ENCODE data around the gene RIPPLY3. TPM values are rescaled to one million over a fixed set of nuclear protein-coding genes. Genes with fewer than 3 reads are reported as not detected.
A peak's percentile ranks its signal among the peaks of the same experiment; 100 is the strongest.
"Not testable (repeated sequence)": the region's sequence is repeated elsewhere in the genome, so short reads cannot be mapped to it uniquely, and the experiment has no call there.

Gene RIPPLY3
- total RNA-seq, 2 experiments from 2014 or later: not detected

DNA sequence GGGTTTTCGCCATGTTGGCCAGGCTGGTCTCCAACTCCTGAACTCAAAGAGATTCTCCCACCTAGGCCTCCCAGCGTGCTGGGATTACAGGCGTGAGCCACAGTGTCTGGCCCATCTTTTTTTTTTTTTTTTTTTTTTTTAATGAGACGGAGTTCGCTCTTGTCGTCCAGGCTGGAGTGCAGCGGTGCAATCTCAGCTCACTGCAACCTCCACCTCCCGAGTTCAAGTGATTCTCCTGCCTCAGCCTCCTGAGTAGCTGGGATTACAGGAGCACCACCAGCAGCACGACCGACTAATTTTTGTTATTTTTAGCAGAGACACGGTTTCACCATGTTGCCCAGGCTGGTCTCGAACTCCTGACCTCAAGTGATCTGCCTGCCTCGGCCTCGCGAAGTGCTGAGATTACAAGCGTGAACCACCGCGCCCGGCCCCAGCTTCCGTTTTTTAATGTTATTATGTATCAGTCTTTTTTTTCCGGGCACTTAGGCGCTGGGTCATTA, 17.3 kb upstream of the RIPPLY3 start:
- H3K4me3 Mint-ChIP-seq: peak overlapping the region; percentile 82
- peak overlapping the region; percentile 91 for H3K27ac Mint-ChIP-seq
- DNase-seq; H3K9me3 Mint-ChIP-seq; ATAC-seq (ENCODE audit: low read depth); H3K27me3 Mint-ChIP-seq; H3K36me3 Mint-ChIP-seq: not testable (repeated sequence)
- H3K4me1 Mint-ChIP-seq: peaks cover 27% of the 10 kb centered on the region
- POLR2A ChIA-PET: interaction anchor here (0.7 to 1.6 kb wide), 6 partner anchors 10 to 279 kb away, joined by 3 to 13 read pairs (median 4); partner anchors contain the start of gene HLCS

DNA sequence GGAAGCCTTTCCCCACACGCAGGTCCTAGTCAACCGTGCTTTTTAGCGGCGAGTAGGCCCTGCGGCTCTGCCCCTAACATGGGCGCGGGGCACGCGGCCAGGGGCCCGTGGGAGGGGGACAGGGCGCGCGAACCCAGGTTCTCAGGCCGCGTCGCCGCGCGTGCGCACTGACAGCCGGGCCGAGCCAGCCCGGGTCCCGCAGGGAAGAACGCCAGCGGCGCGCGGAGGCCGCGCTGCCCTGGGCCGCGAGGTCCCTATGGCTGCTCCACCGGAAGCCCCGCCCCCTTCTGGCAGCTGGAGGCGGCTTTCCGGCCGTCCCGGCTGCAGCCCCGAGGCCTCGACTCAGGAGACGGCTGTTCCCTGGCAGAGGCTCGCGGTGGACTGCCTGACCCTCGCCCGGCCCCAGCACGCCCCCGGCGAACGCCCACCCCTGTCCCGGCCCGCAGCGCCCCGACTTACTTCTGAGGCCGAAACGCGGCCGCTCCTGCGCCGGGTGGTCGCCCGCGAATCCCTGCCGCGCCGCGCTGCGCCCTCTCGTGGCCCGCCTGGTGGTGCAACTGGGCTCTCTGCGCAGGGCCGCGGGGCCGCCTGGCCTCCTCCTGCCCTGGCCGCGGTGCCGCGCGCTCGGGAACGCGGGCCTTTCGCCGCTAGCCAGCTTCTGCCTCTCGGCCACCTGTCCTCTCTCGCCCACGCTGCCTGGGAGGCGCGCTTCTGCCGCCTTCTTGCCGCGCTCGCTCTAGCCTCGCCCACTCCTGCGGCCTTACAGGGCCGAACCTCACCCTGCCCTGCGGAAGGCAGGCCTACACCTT, 16.6 kb upstream of the RIPPLY3 start:
- peaks cover 2% of the 10 kb centered on the region for H3K36me3 Mint-ChIP-seq
- POLR2A ChIA-PET: interaction anchor here (0.7 to 1.6 kb wide), 6 partner anchors 10 to 278 kb away, joined by 3 to 13 read pairs (median 4); partner anchors contain the start of gene HLCS
- DNase-seq (peak; percentile 93), ATAC-seq (ENCODE audit: low read depth) (peak; percentile 94)
- H3K9me3 Mint-ChIP-seq: peaks cover 1% of the 10 kb centered on the region
- H3K27ac Mint-ChIP-seq: peak overlapping the region; percentile 91
- peaks cover 29% of the 10 kb centered on the region for H3K4me1 Mint-ChIP-seq
- peak overlapping the region; percentile 88 for H3K4me3 Mint-ChIP-seq
- H3K27me3 Mint-ChIP-seq: no peaks in the 10 kb centered on the region

DNA sequence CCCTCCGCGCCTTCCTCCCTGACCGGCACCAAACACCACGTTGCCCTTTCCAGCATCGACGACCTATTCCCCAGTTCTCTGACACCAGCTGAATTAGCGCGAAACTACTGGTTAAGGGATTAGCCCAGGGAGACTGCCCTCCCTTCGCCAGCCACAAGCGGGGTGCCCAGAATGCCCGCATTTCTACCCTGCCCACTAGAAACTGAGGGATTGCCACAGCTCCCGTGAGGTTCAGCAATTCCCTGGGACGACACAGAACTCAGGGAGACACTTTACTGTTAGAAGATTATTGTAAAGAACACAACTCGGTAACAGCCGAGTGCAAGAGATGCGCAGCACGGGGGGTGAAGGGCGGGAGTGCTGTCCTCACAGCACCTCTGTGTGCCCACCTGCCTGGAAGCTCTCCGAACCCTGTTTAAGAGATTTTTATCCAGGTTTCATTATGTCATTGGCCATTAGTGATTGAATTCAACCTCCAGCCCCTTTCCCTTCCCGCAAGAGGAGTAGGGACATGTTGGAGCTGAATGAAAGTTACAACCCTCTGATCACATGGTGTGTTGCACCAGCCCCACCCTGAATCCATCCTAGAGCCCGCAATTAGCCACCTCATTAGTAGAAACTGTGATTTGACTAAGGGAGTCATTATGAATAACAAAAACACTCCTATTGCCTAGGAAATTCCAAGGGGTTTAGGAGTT, 15.8 kb upstream of the RIPPLY3 start:
- POLR2A ChIA-PET: interaction anchor here (1.0 to 1.6 kb wide), 3 partner anchors 10 to 277 kb away, joined by 3 to 4 read pairs (median 3); no protein-coding TSS in a partner anchor
- ATAC-seq (ENCODE audit: low read depth) (no peak), DNase-seq (no peak)
- no peaks in the 10 kb centered on the region for H3K27me3 Mint-ChIP-seq
- H3K36me3 Mint-ChIP-seq: peaks cover 2% of the 10 kb centered on the region
- H3K4me3 Mint-ChIP-seq: peak overlapping the region; percentile 88
- H3K4me1 Mint-ChIP-seq: peaks cover 28% of the 10 kb centered on the region
- peaks cover 1% of the 10 kb centered on the region for H3K9me3 Mint-ChIP-seq
- H3K27ac Mint-ChIP-seq: peak overlapping the region; percentile 87

DNA sequence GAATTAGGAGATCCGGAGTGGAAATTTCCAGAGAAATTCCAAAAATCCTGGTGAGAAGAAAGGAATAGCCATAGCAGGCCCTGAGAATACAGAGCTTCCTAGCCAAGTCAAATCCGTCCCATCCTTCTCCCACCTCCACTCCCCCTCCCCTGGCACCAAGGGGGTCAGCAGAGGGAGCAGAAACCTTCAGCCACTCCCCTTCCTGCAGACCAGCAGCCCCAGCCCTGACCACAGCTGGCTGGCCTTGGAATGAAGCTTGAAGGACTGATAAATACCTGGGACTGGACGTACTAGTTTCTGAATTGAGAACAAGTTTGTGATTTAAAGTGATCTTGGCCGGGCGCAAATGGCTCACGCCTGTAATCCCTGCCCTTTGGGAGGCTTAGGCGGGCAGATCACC, 13.8 kb upstream of the RIPPLY3 start:
- Mint-ChIP-seq H3K4me3 (no peak overlapping the region), H3K27me3 (no peaks in the 10 kb centered on the region), H3K36me3 (no peaks in the 10 kb centered on the region), H3K4me1 (peaks cover 16% of the 10 kb centered on the region), H3K9me3 (peaks cover 1% of the 10 kb centered on the region), H3K27ac (no peak overlapping the region)
- no peak for ATAC-seq (ENCODE audit: low read depth)
- no peak for DNase-seq
- POLR2A ChIA-PET: interaction anchor here (1.3 kb wide), 1 partner anchor 25 kb away, joined by 3 read pairs; no protein-coding TSS in a partner anchor

DNA sequence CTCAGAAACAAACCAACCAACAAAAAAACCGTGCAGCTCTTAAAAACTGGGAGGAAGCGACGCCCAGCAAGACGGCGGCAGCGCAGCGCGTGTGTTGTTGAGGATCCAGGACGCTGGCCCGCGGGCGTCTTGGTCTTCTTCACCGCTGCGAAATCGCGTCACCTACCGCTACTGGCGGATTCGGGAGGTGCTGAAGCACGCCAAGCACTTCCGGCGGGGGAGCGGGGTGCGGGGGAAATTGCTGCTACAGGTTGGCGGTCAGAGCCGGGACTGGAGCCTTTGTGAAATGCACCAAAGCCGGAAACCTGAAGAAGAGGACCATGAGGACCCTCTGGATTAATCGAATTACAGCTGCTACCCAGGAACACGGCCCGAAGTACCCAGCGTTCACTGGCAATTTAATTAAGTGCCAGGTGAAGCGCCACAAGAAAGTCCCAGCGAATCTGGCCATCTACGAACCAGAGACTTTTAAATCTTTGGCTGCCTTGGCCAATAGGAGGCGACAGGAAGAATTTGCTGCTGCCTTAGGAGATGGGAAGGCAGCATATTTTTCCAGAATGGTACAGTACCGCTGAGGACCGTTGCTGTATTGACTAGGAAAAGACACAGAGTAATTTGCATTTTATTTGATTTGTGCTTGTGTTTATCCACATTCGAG, 11.9 kb upstream of the RIPPLY3 start:
- Mint-ChIP-seq H3K36me3 (no peaks in the 10 kb centered on the region), H3K27me3 (no peaks in the 10 kb centered on the region), H3K4me3 (peak overlapping the region; percentile 16), H3K9me3 (peaks cover 1% of the 10 kb centered on the region), H3K4me1 (peaks cover 6% of the 10 kb centered on the region), H3K27ac (peak overlapping the region; percentile 45)
- ATAC-seq (ENCODE audit: low read depth) (no peak), DNase-seq (peak; percentile 52)
- POLR2A ChIA-PET: no interaction called here

DNA sequence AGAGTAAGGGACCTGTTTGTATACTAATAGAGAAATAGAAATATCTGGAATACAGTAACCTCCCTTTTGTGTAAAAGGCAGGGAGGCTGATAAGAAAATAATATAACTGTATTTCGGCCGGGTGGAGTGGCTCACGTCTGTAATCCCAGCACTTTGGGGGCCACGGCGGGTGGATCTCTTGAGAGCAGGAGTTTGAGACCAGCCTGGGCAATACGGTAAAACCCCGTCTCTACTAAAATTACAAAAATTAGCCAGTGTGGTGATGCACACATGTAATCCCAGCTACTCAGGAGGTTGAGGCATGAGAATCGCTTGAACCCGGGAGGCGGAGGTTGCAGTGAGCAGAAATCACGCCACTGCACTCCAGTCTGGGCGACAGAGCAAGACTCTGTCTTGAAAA, 11.2 kb upstream of the RIPPLY3 start:
- H3K4me3 Mint-ChIP-seq; H3K36me3 Mint-ChIP-seq; ATAC-seq (ENCODE audit: low read depth); H3K27me3 Mint-ChIP-seq; DNase-seq; H3K9me3 Mint-ChIP-seq; H3K27ac Mint-ChIP-seq; POLR2A ChIA-PET; H3K4me1 Mint-ChIP-seq: not testable (repeated sequence)

DNA sequence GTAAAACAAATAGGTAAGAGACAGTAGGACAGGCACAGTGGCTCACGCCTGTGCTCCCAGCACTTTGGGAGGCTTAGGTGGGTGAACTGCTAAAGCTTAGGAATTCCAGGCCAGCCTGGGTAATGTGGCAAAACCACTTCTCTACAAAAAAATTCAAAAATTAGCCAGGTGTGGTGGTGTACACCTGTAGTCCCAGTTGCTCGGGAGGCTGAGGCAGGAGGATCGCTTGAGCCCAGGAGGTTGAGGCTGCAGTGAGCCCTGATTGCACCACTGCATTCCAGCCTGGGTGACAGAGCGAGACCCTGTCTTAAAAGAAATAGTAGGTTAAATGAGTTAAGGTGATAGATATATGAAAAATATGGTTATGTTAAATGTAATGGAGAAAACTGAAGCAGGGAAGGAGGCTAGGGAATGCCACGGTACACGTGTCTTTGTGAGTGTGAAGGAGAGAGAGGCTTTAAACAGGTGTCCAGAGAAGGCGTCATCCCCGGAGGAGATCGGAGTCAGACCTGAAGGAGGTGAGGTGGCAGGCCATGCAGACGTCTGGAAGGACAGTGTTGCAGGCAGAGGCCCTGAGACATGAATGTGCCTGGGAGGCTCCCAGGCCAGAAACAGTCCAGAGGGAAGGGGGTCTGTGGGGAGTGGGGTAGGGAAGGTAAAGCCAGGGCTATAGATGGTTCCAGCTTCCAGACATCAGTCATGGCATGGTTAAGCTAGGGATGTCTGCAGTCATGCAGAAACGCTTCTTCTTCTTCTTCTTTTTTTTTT, 7.2 kb upstream of the RIPPLY3 start:
- no peak for DNase-seq
- Mint-ChIP-seq H3K27ac (no peak overlapping the region), H3K9me3 (no peaks in the 10 kb centered on the region), H3K4me1 (peaks cover 10% of the 10 kb centered on the region), H3K27me3 (no peaks in the 10 kb centered on the region), H3K4me3 (no peak overlapping the region), H3K36me3 (no peaks in the 10 kb centered on the region)
- no peak for ATAC-seq (ENCODE audit: low read depth)
- POLR2A ChIA-PET: no interaction called here

DNA sequence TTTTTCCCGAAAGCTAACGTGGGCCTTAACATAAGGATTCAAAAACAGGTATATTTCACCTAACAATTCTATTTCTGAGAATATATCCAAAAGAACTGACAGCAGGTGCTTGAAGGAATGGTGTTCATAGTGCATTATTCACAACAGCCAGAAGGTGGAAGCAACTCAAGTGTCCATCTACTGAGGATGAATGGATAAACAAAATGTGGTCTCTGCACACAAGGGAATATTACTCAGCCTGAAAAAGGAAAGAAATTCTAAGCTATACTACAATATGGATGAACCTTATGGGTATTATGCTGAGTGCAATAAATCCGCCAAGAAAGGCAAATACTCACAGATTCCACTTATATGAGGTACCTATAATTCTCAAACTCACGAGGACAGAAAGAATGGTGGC, 6.1 kb upstream of the RIPPLY3 start:
- H3K4me1 Mint-ChIP-seq: peaks cover 8% of the 10 kb centered on the region
- H3K9me3 Mint-ChIP-seq: no peaks in the 10 kb centered on the region
- DNase-seq (no peak), ATAC-seq (ENCODE audit: low read depth) (no peak)
- H3K4me3 Mint-ChIP-seq: no peak overlapping the region
- POLR2A ChIA-PET: interaction anchor here (1.0 kb wide), 1 partner anchor 10 kb away, joined by 3 read pairs; no protein-coding TSS in a partner anchor
- no peaks in the 10 kb centered on the region for H3K36me3 Mint-ChIP-seq
- no peak overlapping the region for H3K27ac Mint-ChIP-seq
- H3K27me3 Mint-ChIP-seq: peaks cover 9% of the 10 kb centered on the region

DNA sequence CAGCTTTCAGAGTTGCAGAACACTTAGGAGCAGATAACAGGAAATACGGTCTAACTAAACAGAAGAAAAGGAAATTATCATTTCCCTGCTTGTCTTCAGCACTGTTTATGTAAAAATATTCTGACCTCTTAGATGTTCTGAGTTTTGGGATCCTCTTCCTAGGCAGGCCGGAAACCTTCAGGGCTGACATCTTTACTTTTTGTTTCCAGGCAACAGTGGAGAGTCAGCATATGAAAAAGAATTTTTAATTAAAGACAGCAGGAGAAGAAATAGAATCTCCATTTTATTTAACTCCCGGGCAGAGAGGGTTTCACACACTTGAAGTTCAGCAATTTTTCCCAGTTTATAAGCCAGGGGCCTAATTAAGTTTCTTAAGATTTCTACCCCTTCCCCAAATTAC, 5.1 kb upstream of the RIPPLY3 start:
- H3K36me3 Mint-ChIP-seq: no peaks in the 10 kb centered on the region
- peaks cover 8% of the 10 kb centered on the region for H3K4me1 Mint-ChIP-seq
- no peak for DNase-seq
- H3K4me3 Mint-ChIP-seq: peak overlapping the region; percentile 6
- H3K27me3 Mint-ChIP-seq: peaks cover 11% of the 10 kb centered on the region
- no peak overlapping the region for H3K27ac Mint-ChIP-seq
- POLR2A ChIA-PET: interaction anchor here (1.0 kb wide), 1 partner anchor 11 kb away, joined by 3 read pairs; no protein-coding TSS in a partner anchor
- no peaks in the 10 kb centered on the region for H3K9me3 Mint-ChIP-seq
- ATAC-seq (ENCODE audit: low read depth): no peak

DNA sequence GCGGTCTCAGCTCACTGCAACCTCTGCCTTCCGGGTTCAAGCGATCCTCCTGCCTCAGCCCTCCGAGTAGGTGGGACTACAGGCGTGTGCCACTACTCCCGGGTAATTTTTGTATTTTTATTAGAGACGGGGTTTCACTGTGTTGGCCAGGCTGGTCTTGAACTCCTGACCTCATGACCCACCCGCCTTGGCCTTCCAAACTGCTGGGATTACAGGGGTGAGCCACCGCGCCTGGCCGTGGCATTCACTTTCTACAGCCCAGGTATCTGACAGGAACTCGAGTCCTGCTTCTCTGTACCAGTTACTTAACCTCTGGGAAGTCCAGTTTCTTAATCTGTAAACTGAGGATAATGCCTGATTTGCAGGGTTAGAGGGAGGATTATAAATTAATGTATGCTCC, 3.7 kb upstream of the RIPPLY3 start:
- H3K4me3 Mint-ChIP-seq: not testable (repeated sequence)

DNA sequence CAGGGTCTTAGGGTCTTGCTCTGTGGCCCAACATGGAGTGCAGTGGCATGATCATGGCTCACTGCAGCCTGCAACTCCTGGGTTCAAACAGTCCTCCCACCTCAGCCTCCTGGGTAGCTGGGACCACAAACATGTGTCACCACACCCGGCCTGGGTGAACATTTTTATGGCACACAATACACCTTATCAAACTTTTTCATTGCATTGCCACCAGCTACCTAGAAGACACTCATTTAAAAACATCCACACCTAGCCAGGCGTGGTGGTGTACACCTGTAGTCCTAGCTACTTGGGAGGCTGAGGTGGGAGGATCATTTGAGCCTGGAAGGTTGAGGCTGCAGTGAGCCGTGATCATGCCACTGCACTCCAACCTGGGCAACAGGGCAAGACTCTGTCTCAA, 2.6 kb upstream of the RIPPLY3 start:
- Mint-ChIP-seq H3K27me3 (peaks cover 29% of the 10 kb centered on the region), H3K4me1 (peaks cover 13% of the 10 kb centered on the region)
- H3K9me3 Mint-ChIP-seq; DNase-seq; H3K36me3 Mint-ChIP-seq; POLR2A ChIA-PET; H3K27ac Mint-ChIP-seq; H3K4me3 Mint-ChIP-seq; ATAC-seq (ENCODE audit: low read depth): not testable (repeated sequence)

More for the DNA sequence above, 3.7 kb upstream of the RIPPLY3 start:
- not testable (repeated sequence) for ATAC-seq (ENCODE audit: low read depth); H3K27ac Mint-ChIP-seq; H3K9me3 Mint-ChIP-seq; H3K36me3 Mint-ChIP-seq; DNase-seq
- POLR2A ChIA-PET: interaction anchor here (0.7 kb wide), 1 partner anchor 8 kb away, joined by 3 read pairs; no protein-coding TSS in a partner anchor
- Mint-ChIP-seq H3K27me3 (peaks cover 20% of the 10 kb centered on the region), H3K4me1 (peaks cover 13% of the 10 kb centered on the region)
